Testis (tissue), 3 donors: ENCODE results near the gene ST3GAL5. TPM values are rescaled to one million over a fixed set of nuclear protein-coding genes. Genes with fewer than 3 reads are reported as not detected.

Source experiments
- DNase-seq: peaks from one replicate; pipeline ENCODE4 v3.0.0-alpha.2; 2019
- H3K27ac ChIP-seq, 2 donors: fragments of 200-600 bp; sonication (generic); one replicate each; pipeline ENCODE4 v1.5.1; 2019
- H3K27me3 ChIP-seq: fragments of 200-600 bp; sonication (generic); one replicate; pipeline ENCODE4 v1.5.1; 2019
- H3K36me3 ChIP-seq: fragments of 200-600 bp; sonication (generic); one replicate; pipeline ENCODE4 v1.5.1; 2017; ENCODE audit warnings: low read depth; ENCODE audit errors: missing control alignments
- H3K4me1 ChIP-seq: fragments of 200-600 bp; sonication (generic); one replicate; pipeline ENCODE4 v1.5.1; 2019
- H3K4me3 ChIP-seq, 2 donors: fragments of 200-600 bp; sonication (generic); one replicate each; pipeline ENCODE4 v1.5.1; 2017 to 2019
- H3K9me3 ChIP-seq: fragments of 200-600 bp; sonication (generic); one replicate; pipeline ENCODE4 v1.5.1; 2017
- CTCF ChIP-seq, 3 experiments: fragments of 450-650 bp in 2 of 3; fragments of 200-600 bp in 1 of 3; sonication (generic) in 1 of 3; IDR thresholded peaks; one replicate each; pipeline ENCODE4 v1.5.1; 2016 to 2019; ENCODE audit warnings: antibody characterized with exemption in 3 of 3, mild to moderate bottlenecking in 2 of 3, moderate library complexity in 1 of 3
- POLR2A ChIP-seq: fragments of 450-650 bp; IDR thresholded peaks from one replicate; pipeline ENCODE4 v1.6.1; 2017; ENCODE audit warnings: antibody characterized with exemption, mild to moderate bottlenecking, moderate library complexity
- WGBS, 2 donors: methylation state at CpG; one replicate each; pipeline ENCODE4 v1.1.5; 2018; 5-methylcytosine and 5-hydroxymethylcytosine counted together
- intact Hi-C: fragments of 100-400 bp; cut with DNase I; formaldehyde crosslinking; loops from one replicate; pipeline ENCODE4 v1.15.1; 2023; ENCODE audit warnings: low total_unique reads
- polyA plus RNA-seq: library from polyadenylated mRNA; stranded (reverse); fragments of 350-450 nt; fragmentation: Illumina TruSeq; extraction: RNeasy Lipid Tissue Mini Kit (QIAGEN cat#74804); gene quantifications from one replicate; pipeline ENCODE4 v1.2.3, GENCODE V29; 2014; ENCODE audit warnings: low read depth, low replicate concordance; ENCODE audit not compliant: insufficient read depth
- total RNA-seq, 2 donors: library from RNA; depleted of rRNA; stranded (reverse); fragments of >200 nt; gene quantifications; one replicate each; pipeline ENCODE4 v1.2.3, GENCODE V29; 2016

ST3GAL5 gene
- total and polyA plus RNA-seq, 3 donors from 2014 or later: 38.3 to 60.0 (median 48.2) TPM

GRCh38 chr2:85866165-85866659 is 22.6 kb downstream of the ST3GAL5 start:
- 73 to 87% methylated on average over 3 of the region's 3 CpGs for WGBS, 2 donors
- Histone ChIP-seq H3K9me3 (no peaks in the 10 kb centered on the region), H3K4me1 (no peaks in the 10 kb centered on the region), H3K27ac (no peak overlapping the region), H3K27me3 (no peaks in the 10 kb centered on the region), H3K36me3 (no peaks in the 10 kb centered on the region), H3K4me3 (no peak overlapping the region)
- no peak for DNase-seq
- intact Hi-C loops: no loop called here
- TF ChIP-seq POLR2A (no peak), CTCF (IDR thresholded peaks at IDR 0.05) (no peak)

- Histone ChIP-seq H3K27me3 (no peaks in the 10 kb centered on the region), H3K9me3 (no peaks in the 10 kb centered on the region), H3K36me3 (no peaks in the 10 kb centered on the region), H3K4me3 (no peak overlapping the region), H3K4me1 (no peaks in the 10 kb centered on the region), H3K27ac (no peak overlapping the region)
- DNase-seq: no peak
- WGBS, 2 donors: 78 to 81% methylated on average over 6 of the region's 6 CpGs
- TF ChIP-seq POLR2A: no peak
- TF ChIP-seq CTCF (IDR thresholded peaks at IDR 0.05): no peak
- intact Hi-C loops: no loop called here
Measured at GRCh38 chr2:85865539-85866164, 23.1 kb downstream of the ST3GAL5 start.

GRCh38 chr2:85864654-85865053 is 24.1 kb downstream of the ST3GAL5 start:
- WGBS, 2 donors: 91 to 95% methylated on average over 2 of the region's 2 CpGs

GRCh38 chr2:85862426-85862825 is 26.4 kb downstream of the ST3GAL5 start:
- no peak overlapping the region for H3K4me3 ChIP-seq
- H3K27me3 ChIP-seq: no peaks in the 10 kb centered on the region
- intact Hi-C loops: no loop called here
- no peaks in the 10 kb centered on the region for H3K36me3 ChIP-seq
- no peaks in the 10 kb centered on the region for H3K4me1 ChIP-seq
- whole genome bisulfite sequencing, 2 donors: 87 to 93% methylated on average over 5 of the region's 5 CpGs
- no peaks in the 10 kb centered on the region for H3K9me3 ChIP-seq
- no peak for TF ChIP-seq CTCF (IDR thresholded peaks at IDR 0.05)
- no peak for TF ChIP-seq POLR2A
- DNase-seq: no peak
- H3K27ac ChIP-seq: no peak overlapping the region

More at GRCh38 chr2:85864654-85865053, 24.1 kb downstream of the ST3GAL5 start:
- no peak overlapping the region for H3K4me3 ChIP-seq
- no peaks in the 10 kb centered on the region for H3K27me3 ChIP-seq
- H3K9me3 ChIP-seq: no peaks in the 10 kb centered on the region
- H3K27ac ChIP-seq: no peak overlapping the region
- H3K36me3 ChIP-seq: no peaks in the 10 kb centered on the region
- no peaks in the 10 kb centered on the region for H3K4me1 ChIP-seq
- intact Hi-C loops: no loop called here
- DNase-seq: no peak
- no peak for TF ChIP-seq CTCF (IDR thresholded peaks at IDR 0.05)
- no peak for TF ChIP-seq POLR2A

GRCh38 chr2:85861650-85862049 is 27.1 kb downstream of the ST3GAL5 start:
- Histone ChIP-seq H3K4me1 (no peaks in the 10 kb centered on the region), H3K9me3 (no peaks in the 10 kb centered on the region), H3K36me3 (no peaks in the 10 kb centered on the region), H3K27me3 (no peaks in the 10 kb centered on the region), H3K4me3 (no peak overlapping the region), H3K27ac (no peak overlapping the region)
- WGBS, 2 donors: 74 to 79% methylated on average over 5 of the region's 5 CpGs
- no peak for DNase-seq
- intact Hi-C loops: no loop called here
- TF ChIP-seq CTCF (IDR thresholded peaks at IDR 0.05) (no peak), POLR2A (no peak)
